ENCODE results near the gene CEP170.

CEP170 gene

DNA sequence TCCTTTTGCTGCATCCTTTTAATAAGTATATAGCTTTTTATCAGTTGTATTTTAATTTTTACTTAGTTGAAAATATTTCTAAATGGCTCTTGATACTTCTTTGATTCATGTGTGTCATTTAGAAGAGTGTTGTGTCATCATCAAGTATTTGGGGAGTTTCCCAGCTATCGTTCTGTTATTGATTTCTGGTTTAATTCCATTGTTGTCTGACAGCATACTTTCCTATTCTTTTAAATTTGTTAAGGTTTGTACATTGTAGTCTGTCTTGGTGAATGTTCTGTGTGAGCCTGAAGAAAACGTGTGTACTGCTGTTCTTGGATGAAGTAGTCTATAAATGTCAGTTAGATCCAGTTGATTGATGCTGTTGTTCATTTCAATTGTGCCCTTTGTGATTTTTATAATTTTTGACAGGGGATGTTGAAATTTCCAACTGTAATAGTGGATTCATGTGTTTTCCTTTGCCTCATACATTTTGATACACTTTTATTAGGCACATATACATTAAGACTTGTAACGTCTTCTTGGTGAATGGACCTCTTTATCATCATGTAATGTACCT lies 25.6 kb upstream of the CEP170 start:
- TF ChIP-seq EZH2phosphoT487 (IDR thresholded peaks at IDR 0.05; ENCODE audit: borderline replicate concordance, low read length), result no peak
- TF ChIP-seq, protein P1, sequence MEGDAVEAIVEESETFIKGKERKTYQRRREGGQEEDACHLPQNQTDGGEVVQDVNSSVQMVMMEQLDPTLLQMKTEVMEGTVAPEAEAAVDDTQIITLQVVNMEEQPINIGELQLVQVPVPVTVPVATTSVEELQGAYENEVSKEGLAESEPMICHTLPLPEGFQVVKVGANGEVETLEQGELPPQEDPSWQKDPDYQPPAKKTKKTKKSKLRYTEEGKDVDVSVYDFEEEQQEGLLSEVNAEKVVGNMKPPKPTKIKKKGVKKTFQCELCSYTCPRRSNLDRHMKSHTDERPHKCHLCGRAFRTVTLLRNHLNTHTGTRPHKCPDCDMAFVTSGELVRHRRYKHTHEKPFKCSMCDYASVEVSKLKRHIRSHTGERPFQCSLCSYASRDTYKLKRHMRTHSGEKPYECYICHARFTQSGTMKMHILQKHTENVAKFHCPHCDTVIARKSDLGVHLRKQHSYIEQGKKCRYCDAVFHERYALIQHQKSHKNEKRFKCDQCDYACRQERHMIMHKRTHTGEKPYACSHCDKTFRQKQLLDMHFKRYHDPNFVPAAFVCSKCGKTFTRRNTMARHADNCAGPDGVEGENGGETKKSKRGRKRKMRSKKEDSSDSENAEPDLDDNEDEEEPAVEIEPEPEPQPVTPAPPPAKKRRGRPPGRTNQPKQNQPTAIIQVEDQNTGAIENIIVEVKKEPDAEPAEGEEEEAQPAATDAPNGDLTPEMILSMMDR (IDR thresholded peaks at IDR 0.05; ENCODE audit: low read depth, low read length, poor library complexity, severe bottlenecking), result no peak
- Histone ChIP-seq H3K36me3 (ENCODE audit: control insufficient read depth, low read length) (peaks cover 8% of the 10 kb centered on the region; the same call in 1 of the 2 replicates), H3K4me3 (ENCODE audit: low read length) (no peak overlapping the region), H3K9me3 (ENCODE audit: control insufficient read depth, insufficient read depth, low read length) (no peaks in the 10 kb centered on the region), H3K9me2 (replicated peaks; ENCODE audit: control insufficient read depth, low read length) (no peaks in the 10 kb centered on the region), H3K4me2 (ENCODE audit: low read length) (no peak overlapping the region), H3F3A (ENCODE audit: control insufficient read depth, insufficient read depth) (no peaks in the 10 kb centered on the region; the same call in 1 of the 2 replicates), H3K4me1 (ENCODE audit: control insufficient read depth, low read length) (no peaks in the 10 kb centered on the region), H3K79me2 (ENCODE audit: control insufficient read depth, low read length) (no peaks in the 10 kb centered on the region), H4K20me1 (ENCODE audit: control insufficient read depth, insufficient read depth, low read depth, low read length) (no peaks in the 10 kb centered on the region), H3K27ac (ENCODE audit: low read depth, low read length) (no peak overlapping the region), H3K27me3 (ENCODE audit: control insufficient read depth, low read length) (no peaks in the 10 kb centered on the region)

GRCh38 chr1:243275316-243275715 lies 20.2 kb upstream of the CEP170 start:
- peaks cover 23% of the 10 kb centered on the region for H3K36me3 ChIP-seq (ENCODE audit: control insufficient read depth, low read length)
- no peak for TF ChIP-seq EZH2phosphoT487 (IDR thresholded peaks at IDR 0.05; ENCODE audit: borderline replicate concordance, low read length)
- TF ChIP-seq, protein P1 (IDR thresholded peaks at IDR 0.05; ENCODE audit: low read depth, low read length, poor library complexity, severe bottlenecking), result no peak
- H3K9me2 ChIP-seq (replicated peaks; ENCODE audit: control insufficient read depth, low read length), result no peaks in the 10 kb centered on the region
- no peaks in the 10 kb centered on the region for H3K27me3 ChIP-seq (ENCODE audit: control insufficient read depth, low read length)
- no peaks in the 10 kb centered on the region for H4K20me1 ChIP-seq (ENCODE audit: control insufficient read depth, insufficient read depth, low read depth, low read length)
- H3K4me1 ChIP-seq (ENCODE audit: control insufficient read depth, low read length), result peaks cover 4% of the 10 kb centered on the region
- H3K9me3 ChIP-seq (ENCODE audit: control insufficient read depth, insufficient read depth, low read length), result no peaks in the 10 kb centered on the region
- H3K4me2 ChIP-seq (ENCODE audit: low read length), result no peak overlapping the region
- H3K27ac ChIP-seq (ENCODE audit: low read depth, low read length), result no peak overlapping the region
- H3K4me3 ChIP-seq (ENCODE audit: low read length), result no peak overlapping the region
- H3F3A ChIP-seq (ENCODE audit: control insufficient read depth, insufficient read depth), result no peaks in the 10 kb centered on the region; the same call in 1 of the 2 replicates
- no peaks in the 10 kb centered on the region for H3K79me2 ChIP-seq (ENCODE audit: control insufficient read depth, low read length)

DNA sequence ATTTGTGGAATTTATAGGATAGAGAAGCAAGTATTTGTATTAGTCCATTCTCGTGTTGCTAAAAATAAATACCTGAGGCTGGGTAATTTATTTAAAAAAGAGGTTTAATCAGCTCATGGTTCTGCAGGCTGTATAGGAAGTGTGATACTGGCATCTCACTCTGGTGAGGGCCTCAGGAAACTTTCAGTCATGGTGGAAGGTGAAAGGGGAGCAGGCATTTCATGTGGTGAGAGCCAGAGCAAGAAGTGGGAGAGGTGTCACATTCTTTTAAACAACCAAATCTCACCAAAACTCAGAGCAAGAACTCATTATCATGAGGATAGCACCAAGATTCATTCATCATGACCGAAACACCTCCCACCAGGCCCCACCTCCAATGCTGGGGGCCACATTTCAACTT lies 18.9 kb upstream of the CEP170 start:
- Histone ChIP-seq H3K4me3 (ENCODE audit: low read length) (no peak overlapping the region), H3K27ac (ENCODE audit: low read depth, low read length) (no peak overlapping the region), H3K9me3 (ENCODE audit: control insufficient read depth, insufficient read depth, low read length) (no peaks in the 10 kb centered on the region), H4K20me1 (ENCODE audit: control insufficient read depth, insufficient read depth, low read depth, low read length) (no peaks in the 10 kb centered on the region), H3K36me3 (ENCODE audit: control insufficient read depth, low read length) (peaks cover 23% of the 10 kb centered on the region), H3K4me1 (ENCODE audit: control insufficient read depth, low read length) (peaks cover 18% of the 10 kb centered on the region), H3K4me2 (ENCODE audit: low read length) (no peak overlapping the region), H3K79me2 (ENCODE audit: control insufficient read depth, low read length) (peaks cover 3% of the 10 kb centered on the region), H3K27me3 (ENCODE audit: control insufficient read depth, low read length) (no peaks in the 10 kb centered on the region), H3F3A (ENCODE audit: control insufficient read depth, insufficient read depth) (no peaks in the 10 kb centered on the region), H3K9me2 (replicated peaks; ENCODE audit: control insufficient read depth, low read length) (no peaks in the 10 kb centered on the region)
- TF ChIP-seq, protein P1 (IDR thresholded peaks at IDR 0.05; ENCODE audit: low read depth, low read length, poor library complexity, severe bottlenecking), result no peak
- no peak for TF ChIP-seq EZH2phosphoT487 (IDR thresholded peaks at IDR 0.05; ENCODE audit: borderline replicate concordance, low read length)

Measured in DOHH2 (cell line).